Measurements from ENCODE around the gene MCF2L. TPM values are rescaled to one million over a fixed set of nuclear protein-coding genes. Genes with fewer than 3 reads are reported as not detected.

Gene MCF2L
- total and polyA plus RNA-seq, 10 of the 15 experiments (the other 5 are each of a cell fraction or from before 2014, with no cell fraction given), result 0.06 to 1.1 (median 0.21) TPM; not detected in 2

GRCh38 chr13:112978561-112979405 is 9.8 kb downstream of the MCF2L start (continued):
- no peak for TF ChIP-seq REST (IDR thresholded peaks at IDR 0.05; ENCODE audit: low read depth, low read length)
- TF ChIP-seq ZNF207 (IDR thresholded peaks at IDR 0.05; ENCODE audit: borderline replicate concordance), result no peak
- TF ChIP-seq EED (IDR thresholded peaks at IDR 0.05; ENCODE audit: low read depth), result no peak
- TF ChIP-seq KLF5 (IDR thresholded peaks at IDR 0.05; ENCODE audit: partially characterized antibody), result no peak
- TF ChIP-seq USF2 (IDR thresholded peaks at IDR 0.05; ENCODE audit: borderline replicate concordance, low read depth, low read length), result no peak

GRCh38 chr13:112979406-112979902 is 10.4 kb downstream of the MCF2L start:
- no peaks in the 10 kb centered on the region for H3K9me3 ChIP-seq (replicated peaks; ENCODE audit: control insufficient read depth, insufficient read depth, low read length)
- ATAC-seq (no peak), FAIRE-seq (no peak), DNase-seq (ENCODE audit: low read depth, low spot score) (no peak)
- H3K4me1 ChIP-seq (ENCODE audit: control insufficient read depth, insufficient read depth, low read length), result no peaks in the 10 kb centered on the region
- no peak overlapping the region for H3K4me2 ChIP-seq (ENCODE audit: control insufficient read depth, insufficient read depth)
- ChIA-PET POLR2A (no interaction called here), RAD21 (ENCODE audit: unreplicated experiment) (no interaction called here), SMC1A (ENCODE audit: uncharacterized antibody, unreplicated experiment) (no interaction called here), CTCF (no interaction called here)
- H3K27me3 ChIP-seq (replicated peaks in 1 of 2; ENCODE audit: control insufficient read depth in 2 of 2, insufficient read depth in 2 of 2, low read length in 1 of 2), result no peaks in the 10 kb centered on the region
- H4K20me1 ChIP-seq (ENCODE audit: control insufficient read depth, insufficient read depth), result no peaks in the 10 kb centered on the region
- intact Hi-C loops (cut with micrococcal nuclease; ENCODE audit: unreplicated experiment) (no loop called here), in situ Hi-C loops (cut with MboI) (no loop called here)
- H3K36me3 ChIP-seq (ENCODE audit: control insufficient read depth in 2 of 2, insufficient read depth in 2 of 2, low read length in 1 of 2), result no peaks in the 10 kb centered on the region
- no peak overlapping the region for H3K9ac ChIP-seq (ENCODE audit: control insufficient read depth, insufficient read depth, low read length)
- BruUV-seq (replicated peaks), result no TSS peak
- H2AFZ ChIP-seq (ENCODE audit: control insufficient read depth, low read depth, low read length), result no peak overlapping the region
- TF ChIP-seq CBX5 (IDR thresholded peaks at IDR 0.05; ENCODE audit: low read depth) (no peak), CEBPZ (IDR thresholded peaks at IDR 0.05; ENCODE audit: low read depth, low read length) (no peak), TCF3 (IDR thresholded peaks at IDR 0.05; ENCODE audit: borderline replicate concordance, insufficient read depth, low read depth, low read length) (no peak), SREBF2 (IDR thresholded peaks at IDR 0.05; ENCODE audit: low read length) (no peak), YY1 (IDR thresholded peaks at IDR 0.05; ENCODE audit: low read depth, low read length) (no peak), POU2F2 (IDR thresholded peaks at IDR 0.05; ENCODE audit: borderline replicate concordance, low read depth, low read length) (no peak)
- 38% methylated on average over 24 of the region's 24 CpGs for WGBS (ENCODE audit: insufficient coverage, insufficient replicate concordance, low lambda C conversion rate, missing lambda C conversion rate)
- H3K27ac ChIP-seq (ENCODE audit: control insufficient read depth, insufficient read depth), result no peak overlapping the region
- H3K4me3 ChIP-seq, result no peak overlapping the region
- H3K79me2 ChIP-seq (ENCODE audit: control insufficient read depth, insufficient read depth, low read length), result no peaks in the 10 kb centered on the region
